ENCODE measurements around the gene ADAM10.
"Not testable (repeated sequence)": the region's sequence is repeated elsewhere in the genome, so short reads cannot be mapped to it uniquely, and the experiment has no call there.

Gene ADAM10

GRCh38 chr15:58749532-58750337 lies at the start of gene ADAM10:
Gene ADAM10, minus strand, starts transcription at chr15:58749707. Its CDS starts 173 bp downstream, at chr15:58749534.
- peak; percentile 92 to 95 for DNase-seq

- DNase-seq: no peak
Observed at GRCh38 chr15:58797505-58797904, 48.0 kb upstream of the ADAM10 start.

- DNase-seq: no peak
Observed at GRCh38 chr15:58795825-58796224, 46.3 kb upstream of the ADAM10 start.

GRCh38 chr15:58793862-58794261 lies 44.4 kb upstream of the ADAM10 start:
- no peak for DNase-seq

- DNase-seq: no peak
Observed at GRCh38 chr15:58788056-58788710, 38.7 kb upstream of the ADAM10 start.

- DNase-seq: no peak
Observed at GRCh38 chr15:58785355-58785754, 35.8 kb upstream of the ADAM10 start.

- no peak for DNase-seq
Observed at GRCh38 chr15:58779554-58779953, 30.0 kb upstream of the ADAM10 start.

GRCh38 chr15:58777107-58777506 lies 27.6 kb upstream of the ADAM10 start:
- DNase-seq: no peak

GRCh38 chr15:58775402-58775801 lies 25.9 kb upstream of the ADAM10 start:
- no peak for DNase-seq

- DNase-seq: no peak
Observed at GRCh38 chr15:58773024-58773423, 23.5 kb upstream of the ADAM10 start.

GRCh38 chr15:58771621-58772250 lies 22.2 kb upstream of the ADAM10 start:
- DNase-seq: no peak

GRCh38 chr15:58770857-58771620 lies 21.5 kb upstream of the ADAM10 start, which contains the start of gene MINDY2:
Gene MINDY2, plus strand, starts transcription at chr15:58771302. Its CDS starts 94 bp downstream, at chr15:58771396.
- peak; percentile 90 to 94 for DNase-seq

- DNase-seq: no peak
Observed at GRCh38 chr15:58770519-58770856, 21.0 kb upstream of the ADAM10 start.

- DNase-seq: not testable (repeated sequence)
Observed at GRCh38 chr15:58768601-58769004, 19.1 kb upstream of the ADAM10 start.

- DNase-seq: no peak
Observed at GRCh38 chr15:58766290-58766689, 16.8 kb upstream of the ADAM10 start.

GRCh38 chr15:58764468-58764867 lies 15.0 kb upstream of the ADAM10 start:
- DNase-seq: no peak

GRCh38 chr15:58762731-58763130 lies 13.2 kb upstream of the ADAM10 start:
- no peak for DNase-seq

- DNase-seq: no peak
Observed at GRCh38 chr15:58762285-58762684, 12.8 kb upstream of the ADAM10 start.

GRCh38 chr15:58761010-58761388 lies 11.5 kb upstream of the ADAM10 start:
- DNase-seq: no peak

- DNase-seq: peak; percentile 5 to 7
Observed at GRCh38 chr15:58760385-58761009, 11.0 kb upstream of the ADAM10 start.

GRCh38 chr15:58758141-58758540 lies 8.6 kb upstream of the ADAM10 start:
- DNase-seq: no peak

GRCh38 chr15:58755956-58756355 lies 6.4 kb upstream of the ADAM10 start:
- DNase-seq: no peak

- no peak for DNase-seq
Observed at GRCh38 chr15:58755350-58755749, 5.8 kb upstream of the ADAM10 start.

Data from NCI-H1930 (cell line).